A673 (cell line): ENCODE measurements around the gene LRP1.

Experiments used
- EZH2 ChIP-seq: fragments of 200-600 bp; sonication (generic); IDR thresholded peaks from 2 replicates; pipeline ENCODE4 v1.6.1; 2017; ENCODE audit warnings: borderline replicate concordance, low read depth, mild to moderate bottlenecking, mixed read lengths, antibody characterized with exemption, low read length; ENCODE audit not compliant: poor library complexity, severe bottlenecking
- TF ChIP-seq, protein P1 (sequence below): fragments of 300-800, 200-600 bp; sonication (generic); conservative IDR thresholded peaks from 2 replicates; pipeline ENCODE4 v1.5.1; 2017; ENCODE audit warnings: low read depth, mild to moderate bottlenecking, antibody characterized with exemption, low read length, moderate library complexity, mixed read lengths

DNA sequence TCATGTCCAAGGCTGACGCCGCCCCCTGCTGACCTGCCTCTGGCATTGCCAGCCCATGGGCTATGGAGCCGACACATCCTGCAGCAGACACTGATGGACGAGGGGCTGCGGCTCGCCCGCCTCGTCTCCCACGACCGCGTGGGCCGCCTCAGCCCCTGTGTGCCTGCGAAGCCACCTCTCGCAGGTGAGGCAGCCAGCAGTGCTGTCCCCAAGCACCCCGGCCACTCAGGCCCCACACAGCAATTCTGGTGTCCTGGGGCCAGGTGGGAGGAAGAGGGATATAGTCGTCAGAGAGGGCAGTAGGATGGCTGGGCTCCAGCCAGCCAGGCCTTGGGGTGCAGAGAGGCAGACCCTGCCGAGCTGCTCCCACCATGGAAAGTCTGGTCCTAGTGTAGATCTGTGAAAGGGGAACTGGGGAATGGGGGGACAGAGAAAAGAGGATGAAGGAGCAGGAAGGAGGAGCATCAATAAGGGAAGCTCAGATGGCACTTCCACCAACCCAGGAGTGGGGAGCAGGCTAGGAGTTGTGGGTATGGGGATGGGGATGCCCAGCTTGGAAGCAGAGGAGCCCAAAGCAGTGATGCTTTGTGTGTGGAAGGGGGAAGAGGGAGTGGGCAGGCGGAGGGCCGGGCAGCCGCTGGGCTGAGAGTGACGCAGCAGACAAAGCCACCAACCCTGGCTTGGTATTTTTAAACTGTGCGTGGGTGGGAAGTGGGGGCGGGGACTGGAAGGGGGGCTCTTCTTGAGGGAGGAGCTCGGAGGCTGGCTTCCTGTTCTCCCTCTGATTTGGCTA, 34.7 kb upstream of the LRP1 start:
- no peak for TF ChIP-seq EZH2
- TF ChIP-seq, protein P1, sequence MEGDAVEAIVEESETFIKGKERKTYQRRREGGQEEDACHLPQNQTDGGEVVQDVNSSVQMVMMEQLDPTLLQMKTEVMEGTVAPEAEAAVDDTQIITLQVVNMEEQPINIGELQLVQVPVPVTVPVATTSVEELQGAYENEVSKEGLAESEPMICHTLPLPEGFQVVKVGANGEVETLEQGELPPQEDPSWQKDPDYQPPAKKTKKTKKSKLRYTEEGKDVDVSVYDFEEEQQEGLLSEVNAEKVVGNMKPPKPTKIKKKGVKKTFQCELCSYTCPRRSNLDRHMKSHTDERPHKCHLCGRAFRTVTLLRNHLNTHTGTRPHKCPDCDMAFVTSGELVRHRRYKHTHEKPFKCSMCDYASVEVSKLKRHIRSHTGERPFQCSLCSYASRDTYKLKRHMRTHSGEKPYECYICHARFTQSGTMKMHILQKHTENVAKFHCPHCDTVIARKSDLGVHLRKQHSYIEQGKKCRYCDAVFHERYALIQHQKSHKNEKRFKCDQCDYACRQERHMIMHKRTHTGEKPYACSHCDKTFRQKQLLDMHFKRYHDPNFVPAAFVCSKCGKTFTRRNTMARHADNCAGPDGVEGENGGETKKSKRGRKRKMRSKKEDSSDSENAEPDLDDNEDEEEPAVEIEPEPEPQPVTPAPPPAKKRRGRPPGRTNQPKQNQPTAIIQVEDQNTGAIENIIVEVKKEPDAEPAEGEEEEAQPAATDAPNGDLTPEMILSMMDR = peak; percentile 70
